Adipose tissue (tissue), 3 donors: ENCODE measurements around the gene CITED2. TPM values are rescaled to one million over a fixed set of nuclear protein-coding genes. Genes with fewer than 3 reads are reported as not detected.
"Not testable (repeated sequence)": the region's sequence is repeated elsewhere in the genome, so short reads cannot be mapped to it uniquely, and the experiment has no call there.

ENCODE experiments used
- H3K27ac ChIP-seq: one replicate; pipeline ENCODE4 v1.5.1; 2013; ENCODE audit warnings: low read depth, low read length
- WGBS, 3 donors: extraction: QIAGEN DNeasy Blood & Tissue Kit; methylation state at CpG; one replicate each; pipeline ENCODE4 v1.1.7; 2013; 5-methylcytosine and 5-hydroxymethylcytosine counted together
- polyA plus RNA-seq, 3 donors: library from polyadenylated mRNA; stranded (reverse); fragments of 200-250 nt; gene quantifications; one replicate each; pipeline ENCODE4 v1.2.3, GENCODE V29; 2013
- donor health status: healthy with polysubstance abuse.
- donor health status: Bipolar disorder and iron deficiency.
- donor health status: healthy.

CITED2 gene
- polyA plus RNA-seq, 3 donors: 42.2 to 116 (median 46.7) TPM

- 5 to 21% (median 13%) methylated on average over 5 of the region's 5 CpGs for WGBS, 3 donors
- H3K27ac ChIP-seq: no peak overlapping the region
These were observed 4.0 kb downstream of the CITED2 start for GRCh38 chr6:139370283-139370998.

- no peak overlapping the region for H3K27ac ChIP-seq
- WGBS, 3 donors: 6 to 13% (median 11%) methylated on average over 9 of the region's 9 CpGs
These were observed 4.7 kb downstream of the CITED2 start for GRCh38 chr6:139369568-139370282.

GRCh38 chr6:139369068-139369467, 5.4 kb downstream of the CITED2 start:
- H3K27ac ChIP-seq: no peak overlapping the region
- 30 to 79% (median 71%) methylated on average over 2 of the region's 2 CpGs for WGBS, 3 donors

- H3K27ac ChIP-seq: no peak overlapping the region
- 82 to 97% (median 87%) methylated on average over 1 of the region's 1 CpG for WGBS, 3 donors
These were observed 5.8 kb downstream of the CITED2 start for GRCh38 chr6:139368661-139369060.

- no peak overlapping the region for H3K27ac ChIP-seq
- WGBS, 3 donors: 59 to 63% (median 61%) methylated on average over 8 of the region's 8 CpGs
These were observed 6.6 kb downstream of the CITED2 start for GRCh38 chr6:139367810-139368351.

- WGBS, 3 donors: 43 to 80% (median 70%) methylated on average over 3 of the region's 3 CpGs
- H3K27ac ChIP-seq: no peak overlapping the region
These were observed 9.5 kb downstream of the CITED2 start for GRCh38 chr6:139364982-139365379.

GRCh38 chr6:139364302-139364981, 10.0 kb downstream of the CITED2 start:
- 56 to 61% (median 59%) methylated on average over 4 of the region's 4 CpGs for WGBS, 3 donors
- H3K27ac ChIP-seq: no peak overlapping the region

GRCh38 chr6:139363797-139364196, 10.7 kb downstream of the CITED2 start:
- WGBS, 3 donors: 80 to 87% (median 82%) methylated on average over 5 of the region's 5 CpGs
- not testable (repeated sequence) for H3K27ac ChIP-seq

GRCh38 chr6:139363123-139363522, 11.3 kb downstream of the CITED2 start:
- WGBS, 3 donors: 44 to 81% (median 63%) methylated on average over 1 of the region's 1 CpG
- H3K27ac ChIP-seq: not testable (repeated sequence)

GRCh38 chr6:139361211-139361610, 13.2 kb downstream of the CITED2 start:
- WGBS, 3 donors: 36 to 57% (median 55%) methylated on average over 2 of the region's 2 CpGs

GRCh38 chr6:139356924-139357323, 17.5 kb downstream of the CITED2 start:
- WGBS, 3 donors: 69 to 97% (median 95%) methylated on average over 2 of the region's 2 CpGs
- H3K27ac ChIP-seq: no peak overlapping the region

More at GRCh38 chr6:139361211-139361610, 13.2 kb downstream of the CITED2 start:
- H3K27ac ChIP-seq: no peak overlapping the region

- WGBS, 3 donors: 96 to 99% (median 97%) methylated on average over 7 of the region's 7 CpGs
These were observed 18.5 kb downstream of the CITED2 start for GRCh38 chr6:139355777-139356445.

GRCh38 chr6:139355172-139355571, 19.3 kb downstream of the CITED2 start:
- 88 to 94% (median 91%) methylated on average over 2 of the region's 2 CpGs for WGBS, 3 donors

More at GRCh38 chr6:139355777-139356445, 18.5 kb downstream of the CITED2 start:
- H3K27ac ChIP-seq: no peak overlapping the region

GRCh38 chr6:139354189-139354588, 20.3 kb downstream of the CITED2 start:
- no peak overlapping the region for H3K27ac ChIP-seq
- WGBS, 3 donors: 40 to 78% (median 41%) methylated on average over 4 of the region's 4 CpGs

More at GRCh38 chr6:139355172-139355571, 19.3 kb downstream of the CITED2 start:
- no peak overlapping the region for H3K27ac ChIP-seq

GRCh38 chr6:139349464-139350020, 24.9 kb downstream of the CITED2 start:
- 16 to 63% (median 44%) methylated on average over 5 of the region's 5 CpGs for WGBS, 3 donors
- H3K27ac ChIP-seq: no peak overlapping the region

- 95 to 98% (median 97%) methylated on average over 2 of the region's 2 CpGs for WGBS, 3 donors
These were observed 28.1 kb downstream of the CITED2 start for GRCh38 chr6:139346392-139346791.

GRCh38 chr6:139344186-139344963, 30.1 kb downstream of the CITED2 start:
- no peak overlapping the region for H3K27ac ChIP-seq
- 89 to 95% (median 92%) methylated on average over 4 of the region's 4 CpGs for WGBS, 3 donors

More at GRCh38 chr6:139346392-139346791, 28.1 kb downstream of the CITED2 start:
- H3K27ac ChIP-seq: no peak overlapping the region
